OCI-LY7 (cell line): Measurements from ENCODE around the gene HS3ST4. TPM values are rescaled to one million over a fixed set of nuclear protein-coding genes. Genes with fewer than 3 reads are reported as not detected.

Experiments
- BruUV-seq: library from RNA; stranded (reverse); fragments of 400-500 nt; replicated peaks from 2 replicates; lab custom pipeline; 2021; lab: Mats Ljungman, UMichigan
- CTCF ChIA-PET: fragments of 300-600 bp; sonication (Branson Sonifier 250); formaldehyde crosslinking; loops from one replicate; lab custom pipeline; 2022; ENCODE audit warnings: antibody characterized with exemption; ENCODE audit not compliant: unreplicated experiment; lab: Charles Lee
- POLR2A ChIA-PET: fragments of 300-600 bp; sonication (Branson Sonifier 250); formaldehyde crosslinking; loops from one replicate; lab custom pipeline; 2022; ENCODE audit warnings: antibody characterized with exemption; lab: Charles Lee
- DNase-seq: peaks from one replicate; pipeline ENCODE4 v3.0.0-alpha.2; 2015; ENCODE audit warnings: low spot score
- H2AFZ ChIP-seq: fragments of 200-600 bp; sonication (generic), shearing (Covaris generic); 2 replicates; pipeline ENCODE4 v1.6.1; 2014; ENCODE audit warnings: mild to moderate bottlenecking, antibody characterized with exemption, low read length, moderate library complexity
- H3K27ac ChIP-seq: fragments of 200-600 bp; sonication (generic); 2 replicates; pipeline ENCODE4 v1.5.1; 2014; ENCODE audit warnings: mixed run types, low read depth, mild to moderate bottlenecking, moderate library complexity, low read length, inconsistent platforms; ENCODE audit not compliant: poor library complexity, severe bottlenecking
- H3K36me3 ChIP-seq: fragments of 200-600 bp; sonication (generic); 2 replicates; pipeline ENCODE4 v1.6.1; 2014; ENCODE audit warnings: mild to moderate bottlenecking, antibody characterized with exemption, low read length, moderate library complexity, mixed read lengths; ENCODE audit not compliant: insufficient read depth
- H3K4me1 ChIP-seq: fragments of 200-600 bp; sonication (generic); 2 replicates; pipeline ENCODE4 v1.5.1; 2014; ENCODE audit warnings: mild to moderate bottlenecking, low read length; ENCODE audit not compliant: insufficient read depth, poor library complexity, severe bottlenecking
- H3K4me2 ChIP-seq: fragments of 200-600 bp; sonication (generic); 2 replicates; pipeline ENCODE4 v1.6.1; 2014; ENCODE audit warnings: mild to moderate bottlenecking, low read length
- H3K4me3 ChIP-seq: fragments of 200-600 bp; sonication (generic); 2 replicates; pipeline ENCODE4 v1.5.1; 2014; ENCODE audit warnings: mild to moderate bottlenecking, low read depth, low read length; ENCODE audit not compliant: poor library complexity, severe bottlenecking
- H3K79me2 ChIP-seq: fragments of 200-600 bp; sonication (generic); 2 replicates; pipeline ENCODE4 v1.6.1; 2016; ENCODE audit warnings: low read depth, mild to moderate bottlenecking, low read length, moderate library complexity, mixed read lengths; ENCODE audit not compliant: insufficient read depth
- H3K9me2 ChIP-seq: fragments of 200-600 bp; sonication (generic); 2 replicates; pipeline ENCODE4 v1.6.1; 2016; ENCODE audit warnings: mild to moderate bottlenecking, low read length, mixed read lengths; ENCODE audit not compliant: insufficient read depth
- H3K9me3 ChIP-seq: fragments of 200-600 bp; sonication (generic); 2 replicates; pipeline ENCODE4 v1.6.1; 2014; ENCODE audit warnings: mild to moderate bottlenecking, mixed run types, low read length, mixed read lengths
- H4K20me1 ChIP-seq: fragments of 200-600 bp; sonication (generic); 2 replicates; pipeline ENCODE4 v1.6.1; 2014; ENCODE audit warnings: mild to moderate bottlenecking, antibody characterized with exemption, low read length, moderate library complexity, mixed read lengths; ENCODE audit not compliant: insufficient read depth
- EZH2phosphoT487 ChIP-seq: fragments of 200-600 bp; sonication (generic); IDR thresholded peaks from 2 replicates; pipeline ENCODE4 v1.6.1; 2018; ENCODE audit warnings: low read depth, borderline replicate concordance, mild to moderate bottlenecking, mixed run types, antibody characterized with exemption, low read length, moderate library complexity, mixed read lengths
- intact Hi-C: fragments of 100-400 bp; cut with micrococcal nuclease; formaldehyde crosslinking; loops from one replicate; pipeline ENCODE4 v1.10.0; 2022; ENCODE audit not compliant: unreplicated experiment
- total RNA-seq, 2 experiments: library from RNA; depleted of rRNA in 1 of 2; stranded (reverse); fragments of >200 nt in 1 of 2; shearing (Covaris generic) in 1 of 2; gene quantifications; 2 replicates each; pipeline ENCODE4 v1.2.3, GENCODE V29; 2014 to 2022
- TF ChIP-seq, protein P1 (sequence below): fragments of 200-600 bp; sonication (generic); conservative IDR thresholded peaks from 2 replicates; pipeline ENCODE4 v1.5.1; 2014; ENCODE audit warnings: mild to moderate bottlenecking, antibody characterized with exemption, low read length, moderate library complexity, mixed read lengths

The HS3ST4 gene
- total RNA-seq, 2 experiments from 2014 or later, result not detected

DNA sequence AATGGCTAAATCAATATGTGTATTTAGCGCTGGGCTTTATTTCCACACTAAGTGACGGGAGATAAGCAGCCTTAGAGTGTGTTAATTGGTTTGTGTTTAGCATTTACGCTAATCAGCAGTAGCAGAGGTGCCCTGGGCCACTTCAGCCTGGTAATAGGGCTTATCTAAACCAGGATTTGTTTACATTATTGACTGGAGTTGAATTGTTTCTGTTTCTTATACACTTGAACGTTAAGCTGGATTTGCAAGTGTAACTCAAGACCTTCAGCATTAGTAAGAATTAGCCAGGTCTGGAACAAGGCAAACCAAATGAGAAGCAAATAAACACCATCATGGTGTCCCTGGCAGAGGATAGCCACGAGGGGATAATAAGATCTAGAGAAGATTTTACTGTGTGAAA lies 313.6 kb downstream of the HS3ST4 start:
- BruUV-seq, result no TSS peak
- Histone ChIP-seq H3K9me3 (no peaks in the 10 kb centered on the region), H3K4me2 (no peak overlapping the region), H3K79me2 (no peaks in the 10 kb centered on the region), H3K4me1 (no peaks in the 10 kb centered on the region), H3K9me2 (no peaks in the 10 kb centered on the region), H2AFZ (no peak overlapping the region), H3K27ac (no peak overlapping the region), H3K4me3 (no peak overlapping the region), H4K20me1 (no peaks in the 10 kb centered on the region), H3K36me3 (no peaks in the 10 kb centered on the region)
- no peak for DNase-seq
- CTCF ChIA-PET, result no interaction called here
- intact Hi-C loops, result no loop called here
- TF ChIP-seq, protein P1, sequence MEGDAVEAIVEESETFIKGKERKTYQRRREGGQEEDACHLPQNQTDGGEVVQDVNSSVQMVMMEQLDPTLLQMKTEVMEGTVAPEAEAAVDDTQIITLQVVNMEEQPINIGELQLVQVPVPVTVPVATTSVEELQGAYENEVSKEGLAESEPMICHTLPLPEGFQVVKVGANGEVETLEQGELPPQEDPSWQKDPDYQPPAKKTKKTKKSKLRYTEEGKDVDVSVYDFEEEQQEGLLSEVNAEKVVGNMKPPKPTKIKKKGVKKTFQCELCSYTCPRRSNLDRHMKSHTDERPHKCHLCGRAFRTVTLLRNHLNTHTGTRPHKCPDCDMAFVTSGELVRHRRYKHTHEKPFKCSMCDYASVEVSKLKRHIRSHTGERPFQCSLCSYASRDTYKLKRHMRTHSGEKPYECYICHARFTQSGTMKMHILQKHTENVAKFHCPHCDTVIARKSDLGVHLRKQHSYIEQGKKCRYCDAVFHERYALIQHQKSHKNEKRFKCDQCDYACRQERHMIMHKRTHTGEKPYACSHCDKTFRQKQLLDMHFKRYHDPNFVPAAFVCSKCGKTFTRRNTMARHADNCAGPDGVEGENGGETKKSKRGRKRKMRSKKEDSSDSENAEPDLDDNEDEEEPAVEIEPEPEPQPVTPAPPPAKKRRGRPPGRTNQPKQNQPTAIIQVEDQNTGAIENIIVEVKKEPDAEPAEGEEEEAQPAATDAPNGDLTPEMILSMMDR, result no peak
- no peak for TF ChIP-seq EZH2phosphoT487
- POLR2A ChIA-PET, result interaction anchor here (1.1 kb wide), 1 partner anchor 117 kb away, joined by 4 read pairs; no protein-coding TSS in a partner anchor

DNA sequence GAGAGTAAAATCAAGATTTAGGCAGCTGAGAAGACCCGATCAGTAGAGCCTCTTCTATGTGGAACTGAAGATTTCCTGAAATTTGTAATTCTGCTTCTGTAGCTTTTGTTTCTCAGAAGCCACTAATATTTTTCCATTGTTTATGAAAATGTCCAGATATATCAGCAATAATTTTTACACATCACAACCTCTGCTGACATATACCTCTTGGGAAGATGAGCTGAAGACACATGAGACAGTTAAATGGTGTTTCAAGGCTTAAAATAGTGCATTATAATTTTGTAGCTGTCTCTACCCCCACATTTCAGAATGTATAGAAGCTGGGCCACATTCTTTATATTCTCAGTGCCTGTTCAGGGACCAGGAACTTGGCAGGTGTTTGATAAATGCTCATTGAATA lies 320.6 kb downstream of the HS3ST4 start:
- ChIA-PET POLR2A (no interaction called here), CTCF (no interaction called here)
- Histone ChIP-seq H3K27ac (no peak overlapping the region), H3K79me2 (no peaks in the 10 kb centered on the region), H2AFZ (no peak overlapping the region), H3K4me3 (no peak overlapping the region), H3K9me3 (no peaks in the 10 kb centered on the region), H3K9me2 (no peaks in the 10 kb centered on the region), H3K4me2 (no peak overlapping the region), H3K4me1 (no peaks in the 10 kb centered on the region), H4K20me1 (no peaks in the 10 kb centered on the region), H3K36me3 (no peaks in the 10 kb centered on the region)
- intact Hi-C loops, result no loop called here
- BruUV-seq, result no TSS peak
- TF ChIP-seq, protein P1, result no peak
- TF ChIP-seq EZH2phosphoT487, result no peak
- no peak for DNase-seq

DNA sequence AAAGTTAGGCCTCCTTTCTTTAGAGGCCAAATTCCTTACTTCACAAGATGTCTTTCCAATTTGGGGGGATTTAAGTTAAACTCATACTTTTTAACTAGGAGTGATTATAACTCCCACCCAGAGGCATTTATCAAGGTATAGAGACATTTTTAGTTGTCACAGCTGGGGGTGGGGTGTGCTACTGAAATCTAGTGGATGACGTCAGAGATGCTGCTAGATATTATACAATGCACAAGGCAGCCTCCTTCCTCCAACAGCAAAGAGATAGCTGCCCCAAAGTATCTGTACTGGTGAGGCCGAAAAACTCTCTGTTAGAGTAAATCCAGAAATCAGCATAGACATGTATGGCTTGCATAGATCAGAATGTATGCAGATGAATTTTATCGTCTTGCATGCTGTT lies 324.0 kb downstream of the HS3ST4 start:
- no peak overlapping the region for H3K4me3 ChIP-seq

More for the DNA sequence above, 324.0 kb downstream of the HS3ST4 start:
- ChIA-PET CTCF (no interaction called here), POLR2A (no interaction called here)
- Histone ChIP-seq H3K79me2 (no peaks in the 10 kb centered on the region), H3K9me3 (no peaks in the 10 kb centered on the region), H2AFZ (no peak overlapping the region), H3K27ac (no peak overlapping the region), H3K4me1 (no peaks in the 10 kb centered on the region), H3K36me3 (no peaks in the 10 kb centered on the region), H4K20me1 (no peaks in the 10 kb centered on the region), H3K4me2 (no peak overlapping the region), H3K9me2 (no peaks in the 10 kb centered on the region)
- intact Hi-C loops, result no loop called here
- TF ChIP-seq, protein P1, result no peak
- TF ChIP-seq EZH2phosphoT487, result no peak
- DNase-seq, result no peak
- no TSS peak for BruUV-seq
